ENCODE data around the gene WDR27. TPM values are rescaled to one million over a fixed set of nuclear protein-coding genes. Genes with fewer than 3 reads are reported as not detected.
"Not testable (repeated sequence)": the region's sequence is repeated elsewhere in the genome, so short reads cannot be mapped to it uniquely, and the experiment has no call there.

Gene WDR27
- total RNA-seq, 2 experiments from 2014 or later = 48.8 to 49.6 TPM

DNA sequence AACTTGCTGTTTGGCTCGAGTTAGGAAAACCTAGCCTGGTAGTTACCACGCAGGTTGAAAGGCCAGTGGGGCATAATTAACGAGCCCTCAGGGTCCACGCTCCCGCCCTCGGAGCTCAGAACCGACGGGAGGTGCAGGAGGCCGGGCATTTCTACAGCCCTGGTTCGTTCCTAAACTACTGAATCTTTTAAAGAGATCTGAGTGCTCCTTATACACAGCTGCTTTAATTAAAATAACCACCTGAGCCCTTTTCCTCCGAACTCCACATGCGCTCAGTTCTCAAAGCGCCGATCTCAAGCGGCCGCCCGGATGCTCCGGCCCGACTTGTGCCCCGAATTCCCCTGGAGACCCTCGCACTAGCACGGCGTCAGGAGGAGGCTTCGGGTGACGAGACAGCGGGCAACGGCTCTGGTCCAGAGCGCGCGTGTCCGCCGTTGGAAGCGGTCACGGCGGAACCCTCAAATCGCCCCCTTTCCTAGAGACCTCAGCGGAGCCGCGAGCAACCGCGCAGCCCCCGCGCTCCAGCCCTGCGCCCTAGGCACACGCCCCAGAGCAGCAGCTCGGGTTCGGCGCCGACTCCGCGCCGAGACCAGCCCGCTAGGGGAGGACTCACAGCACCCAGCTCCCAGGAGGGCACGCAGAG is 397 bp downstream of the WDR27 start:
- Mint-ChIP-seq H3K9me3 (no peaks in the 10 kb centered on the region), H3K4me1 (ENCODE audit: low read depth) (peaks cover 45% of the 10 kb centered on the region), H3K36me3 (ENCODE audit: low read depth) (peaks cover 43% of the 10 kb centered on the region), H3K4me3 (peak overlapping the region; percentile 93), H3K27me3 (no peaks in the 10 kb centered on the region), H3K27ac (peak overlapping the region; percentile 89)
- DNase-seq (no peak), ATAC-seq (peak; percentile 2)
- ChIA-PET POLR2A (interaction anchor here (0.9 to 6.3 kb wide), 14 partner anchors 8 to 882 kb away, joined by 3 to 95 read pairs (median 4); partner anchors contain the start of genes DYNLT2, ERMARD and PHF10), CTCF (interaction anchor here (1.0 to 4.1 kb wide), 5 partner anchors 9 to 88 kb away, joined by 3 to 17 read pairs (median 5); no protein-coding TSS in a partner anchor)
- TF ChIP-seq, protein P1, sequence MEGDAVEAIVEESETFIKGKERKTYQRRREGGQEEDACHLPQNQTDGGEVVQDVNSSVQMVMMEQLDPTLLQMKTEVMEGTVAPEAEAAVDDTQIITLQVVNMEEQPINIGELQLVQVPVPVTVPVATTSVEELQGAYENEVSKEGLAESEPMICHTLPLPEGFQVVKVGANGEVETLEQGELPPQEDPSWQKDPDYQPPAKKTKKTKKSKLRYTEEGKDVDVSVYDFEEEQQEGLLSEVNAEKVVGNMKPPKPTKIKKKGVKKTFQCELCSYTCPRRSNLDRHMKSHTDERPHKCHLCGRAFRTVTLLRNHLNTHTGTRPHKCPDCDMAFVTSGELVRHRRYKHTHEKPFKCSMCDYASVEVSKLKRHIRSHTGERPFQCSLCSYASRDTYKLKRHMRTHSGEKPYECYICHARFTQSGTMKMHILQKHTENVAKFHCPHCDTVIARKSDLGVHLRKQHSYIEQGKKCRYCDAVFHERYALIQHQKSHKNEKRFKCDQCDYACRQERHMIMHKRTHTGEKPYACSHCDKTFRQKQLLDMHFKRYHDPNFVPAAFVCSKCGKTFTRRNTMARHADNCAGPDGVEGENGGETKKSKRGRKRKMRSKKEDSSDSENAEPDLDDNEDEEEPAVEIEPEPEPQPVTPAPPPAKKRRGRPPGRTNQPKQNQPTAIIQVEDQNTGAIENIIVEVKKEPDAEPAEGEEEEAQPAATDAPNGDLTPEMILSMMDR (IDR thresholded peaks at IDR 0.05) = no peak
- intact Hi-C loops (cut with micrococcal nuclease) = no loop called here

DNA sequence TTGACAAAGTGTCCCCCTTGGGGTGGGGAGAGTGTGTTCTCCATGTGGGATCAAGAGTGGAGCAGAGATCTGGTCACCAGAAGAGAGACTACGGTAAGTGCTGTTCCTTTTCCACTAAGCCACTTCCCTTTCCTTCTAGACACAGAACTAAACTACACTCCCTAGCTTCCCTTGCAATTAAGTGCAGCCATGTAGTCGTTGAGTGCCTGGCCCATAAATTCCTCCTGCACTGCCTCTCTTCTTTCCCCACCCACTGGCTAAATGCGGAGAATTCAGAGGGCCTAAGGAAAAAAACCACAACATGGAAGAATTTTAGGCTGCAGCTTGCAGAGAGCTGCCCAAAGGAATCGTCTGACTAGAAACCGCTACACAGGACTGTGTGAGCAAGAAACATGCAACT is 1.5 kb downstream of the WDR27 start:
- DNase-seq = no peak
- Mint-ChIP-seq H3K36me3 (ENCODE audit: low read depth) (peaks cover 42% of the 10 kb centered on the region), H3K27ac (no peak overlapping the region), H3K27me3 (no peaks in the 10 kb centered on the region), H3K9me3 (no peaks in the 10 kb centered on the region), H3K4me3 (peak overlapping the region; percentile 93), H3K4me1 (ENCODE audit: low read depth) (peaks cover 37% of the 10 kb centered on the region)
- POLR2A ChIA-PET = interaction anchor here (2.5 to 6.3 kb wide), 2 partner anchors 16 to 23 kb away, joined by 6 to 95 read pairs; partner anchors contain the start of gene PHF10
- no peak for ATAC-seq
- intact Hi-C loops (cut with micrococcal nuclease) = no loop called here
- TF ChIP-seq, protein P1 (IDR thresholded peaks at IDR 0.05) = no peak
- CTCF ChIA-PET = interaction anchor here (4.0 to 4.1 kb wide), 2 partner anchors 19 to 22 kb away, joined by 14 to 17 read pairs; no protein-coding TSS in a partner anchor

DNA sequence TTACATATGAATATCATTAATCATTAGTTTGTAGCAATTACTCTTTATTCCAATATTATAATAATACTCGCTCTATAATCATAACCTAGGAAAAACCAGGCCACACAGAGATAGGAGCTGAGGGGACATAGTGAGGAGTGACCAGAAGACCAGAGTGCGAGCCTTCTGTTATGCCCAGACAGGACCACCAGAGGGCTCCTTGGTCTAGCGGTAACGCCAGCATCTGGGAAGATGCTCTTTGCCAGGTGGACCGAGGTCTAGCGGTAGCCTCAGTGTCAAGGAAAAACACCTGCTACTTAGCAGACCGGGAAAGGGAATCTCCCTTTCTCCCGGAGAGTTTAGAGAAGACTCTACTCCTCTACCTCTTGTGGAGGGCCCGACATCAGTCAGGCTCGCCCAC is 4.7 kb downstream of the WDR27 start:
- peak; percentile 50 for DNase-seq
- Mint-ChIP-seq H3K36me3 (ENCODE audit: low read depth) (peaks cover 30% of the 10 kb centered on the region), H3K4me1 (ENCODE audit: low read depth) (peaks cover 19% of the 10 kb centered on the region)
- intact Hi-C loops (cut with micrococcal nuclease); H3K27ac Mint-ChIP-seq; H3K9me3 Mint-ChIP-seq; H3K27me3 Mint-ChIP-seq; POLR2A ChIA-PET; ATAC-seq; H3K4me3 Mint-ChIP-seq: not testable (repeated sequence)
- CTCF ChIA-PET = interaction anchor here (0.7 to 0.9 kb wide), 2 partner anchors 58 to 84 kb away, joined by 3 read pairs; no protein-coding TSS in a partner anchor
- TF ChIP-seq, protein P1 (IDR thresholded peaks at IDR 0.05) = peak; percentile 49

DNA sequence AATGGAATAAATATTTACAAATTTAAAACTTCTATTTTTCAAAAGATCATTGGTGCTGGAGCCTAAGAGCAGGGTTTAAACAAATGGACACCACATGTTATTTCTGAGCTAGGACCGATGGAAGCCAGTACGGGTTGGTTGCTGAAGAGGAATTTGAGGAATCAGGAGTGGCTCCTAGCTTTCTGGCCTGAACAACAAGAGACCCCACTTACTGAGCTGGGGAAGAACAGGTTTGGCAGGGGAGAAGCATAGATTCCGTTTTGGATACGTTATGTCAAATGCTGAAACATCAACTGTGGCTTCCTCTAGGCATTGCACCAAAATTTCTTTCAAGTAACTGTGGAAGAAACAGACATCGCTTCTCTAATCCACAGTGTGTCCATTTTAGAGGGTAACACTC is 6.7 kb downstream of the WDR27 start:
- H3K4me1 Mint-ChIP-seq (ENCODE audit: low read depth) = peaks cover 15% of the 10 kb centered on the region
- no peak for ATAC-seq
- H3K27ac Mint-ChIP-seq = no peak overlapping the region
- no peak overlapping the region for H3K4me3 Mint-ChIP-seq
- peaks cover 36% of the 10 kb centered on the region for H3K36me3 Mint-ChIP-seq (ENCODE audit: low read depth)
- TF ChIP-seq, protein P1 (IDR thresholded peaks at IDR 0.05) = no peak
- no peaks in the 10 kb centered on the region for H3K27me3 Mint-ChIP-seq
- POLR2A ChIA-PET = no interaction called here
- CTCF ChIA-PET = no interaction called here
- intact Hi-C loops (cut with micrococcal nuclease) = no loop called here
- DNase-seq = no peak
- H3K9me3 Mint-ChIP-seq = peaks cover 5% of the 10 kb centered on the region

DNA sequence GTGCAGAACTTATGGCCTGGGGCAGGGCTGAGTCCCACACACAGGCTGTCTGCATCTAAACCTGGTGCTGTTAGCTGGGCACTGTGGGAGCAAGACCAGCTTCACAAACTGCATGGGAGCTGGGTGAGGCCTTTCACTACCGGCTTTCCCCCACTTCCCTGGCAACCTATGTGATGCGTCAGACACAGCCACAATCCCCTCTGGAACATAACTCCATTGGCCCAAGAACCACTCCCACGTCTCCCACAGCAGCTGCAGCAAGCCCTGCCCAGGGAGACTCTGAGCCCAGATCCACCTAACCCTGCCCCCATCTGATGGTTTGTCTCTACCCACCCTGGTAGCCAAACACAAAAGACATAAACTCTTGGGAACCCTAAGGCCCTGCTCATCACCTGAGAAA is 9.3 kb downstream of the WDR27 start:
- Mint-ChIP-seq H3K4me3 (no peak overlapping the region), H3K27ac (no peak overlapping the region), H3K27me3 (no peaks in the 10 kb centered on the region), H3K36me3 (ENCODE audit: low read depth) (peaks cover 38% of the 10 kb centered on the region), H3K4me1 (ENCODE audit: low read depth) (peaks cover under 1% of the 10 kb centered on the region), H3K9me3 (peaks cover 5% of the 10 kb centered on the region)
- intact Hi-C loops (cut with micrococcal nuclease) = no loop called here
- POLR2A ChIA-PET = interaction anchor here (1.2 to 1.5 kb wide), 2 partner anchors 9 to 10 kb away, joined by 4 to 5 read pairs; partner anchors contain the start of genes C6orf120 and WDR27
- DNase-seq (no peak), ATAC-seq (no peak)
- TF ChIP-seq, protein P1 (IDR thresholded peaks at IDR 0.05) = no peak
- CTCF ChIA-PET = interaction anchor here (1.0 kb wide), 2 partner anchors 10 to 23 kb away, joined by 3 read pairs; no protein-coding TSS in a partner anchor
